A549 (cell line): Measurements from ENCODE around the gene NQO1.

Experiments used
- BHLHE40 ChIP-seq: IDR thresholded peaks from 2 replicates; pipeline ENCODE4 v1.6.1; 2012; ENCODE audit warnings: low read depth, low read length, inconsistent platforms
- CHD2 ChIP-seq: fragments of 150-350 bp; IDR thresholded peaks from 2 replicates; pipeline ENCODE4 v1.6.1; 2014; ENCODE audit warnings: low read length; ENCODE audit not compliant: partially characterized antibody
- CTCF ChIP-seq: fragments of >200 bp; sonication (Bioruptor Twin); formaldehyde crosslinking; IDR thresholded peaks from 3 replicates; pipeline ENCODE4 v1.5.1; 2016
- EP300 ChIP-seq, 2 experiments: fragments of >200 bp; sonication (Bioruptor Twin); formaldehyde crosslinking; IDR thresholded peaks; 2 replicates in 1 of 2; 3 replicates in 1 of 2; pipeline ENCODE4 v1.6.1; 2016 to 2017
- HOXA7 ChIP-seq: fragments of 250-450 bp; sonication (Bioruptor Pico); IDR thresholded peaks from 2 replicates; pipeline ENCODE4 v1.5.0; 2020; ENCODE audit warnings: mild to moderate bottlenecking, moderate library complexity
- NFE2L2 ChIP-seq: fragments of 150-350 bp; conservative IDR thresholded peaks from 2 replicates; pipeline ENCODE4 v1.6.1; 2014; ENCODE audit warnings: low read length
- RCOR1 ChIP-seq: fragments of 150-350 bp; IDR thresholded peaks from 2 replicates; pipeline ENCODE4 v1.6.1; 2014; ENCODE audit warnings: antibody characterized with exemption, low read length, low read depth
- RFX5 ChIP-seq: fragments of 450-650 bp; IDR thresholded peaks from 2 replicates; pipeline ENCODE4 v1.7.1; 2014; ENCODE audit warnings: antibody characterized with exemption, mild to moderate bottlenecking, moderate library complexity
- TF ChIP-seq, protein P1 (sequence below): IDR thresholded peaks from 2 replicates; pipeline ENCODE4 v1.6.1; 2012

GRCh38 chr16:69718111-69718764 is 8.1 kb downstream of the NQO1 start:
- TF ChIP-seq CTCF = no peak
- no peak for TF ChIP-seq CHD2
- no peak for TF ChIP-seq HOXA7 (CRISPR knock-in tag)
- TF ChIP-seq EP300 (IDR thresholded peaks at IDR 0.05) = no peak
- no peak for TF ChIP-seq BHLHE40
- TF ChIP-seq, protein P1, sequence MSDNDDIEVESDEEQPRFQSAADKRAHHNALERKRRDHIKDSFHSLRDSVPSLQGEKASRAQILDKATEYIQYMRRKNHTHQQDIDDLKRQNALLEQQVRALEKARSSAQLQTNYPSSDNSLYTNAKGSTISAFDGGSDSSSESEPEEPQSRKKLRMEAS = no peak
- TF ChIP-seq NFE2L2 = no peak
- TF ChIP-seq RFX5 = no peak
- no peak for TF ChIP-seq RCOR1
